Vagina (tissue), 2 donors: Measurements from ENCODE around the gene MDGA2.

Experiments used
- CTCF ChIP-seq, 3 experiments: fragments of 450-650 bp in 2 of 3; fragments of 200-600 bp in 1 of 3; sonication (generic) in 1 of 3; IDR thresholded peaks; one replicate each; pipeline ENCODE4 v1.5.1; 2017 to 2019; ENCODE audit warnings: antibody characterized with exemption in 3 of 3, mild to moderate bottlenecking in 2 of 3, moderate library complexity in 2 of 3
- POLR2A ChIP-seq, 2 donors: fragments of 450-650 bp; IDR thresholded peaks; one replicate each; pipeline ENCODE4 v1.6.1; 2017; ENCODE audit warnings: antibody characterized with exemption in 2 of 2, mild to moderate bottlenecking in 2 of 2, moderate library complexity in 2 of 2

- TF ChIP-seq CTCF (IDR thresholded peaks at IDR 0.05) (no peak), POLR2A (IDR thresholded peaks at IDR 0.05) (no peak)
Observed at GRCh38 chr14:46951103-46951502, 724.3 kb downstream of the MDGA2 start.
